ENCODE data around the gene LRP8.

The LRP8 gene

GRCh38 chr1:53309802-53310201 lies 18.1 kb downstream of the LRP8 start:
- no peak for FAIRE-seq

GRCh38 chr1:53308506-53308905 lies 19.4 kb downstream of the LRP8 start:
- no peak for FAIRE-seq
- no peak for DNase-seq (ENCODE audit: insufficient read length, low spot score)

More at GRCh38 chr1:53309802-53310201, 18.1 kb downstream of the LRP8 start:
- DNase-seq (ENCODE audit: insufficient read length, low spot score), result no peak

- DNase-seq (ENCODE audit: insufficient read length, low spot score) (no peak), FAIRE-seq (no peak)
Measured at GRCh38 chr1:53307037-53307436, 20.8 kb downstream of the LRP8 start.

GRCh38 chr1:53306168-53306567 lies 21.7 kb downstream of the LRP8 start:
- DNase-seq (ENCODE audit: insufficient read length, low spot score) (no peak), FAIRE-seq (no peak)

GRCh38 chr1:53305650-53306049 lies 22.2 kb downstream of the LRP8 start:
- FAIRE-seq, result no peak
- no peak for DNase-seq (ENCODE audit: insufficient read length, low spot score)

- FAIRE-seq (no peak), DNase-seq (ENCODE audit: insufficient read length, low spot score) (no peak)
Measured at GRCh38 chr1:53304527-53304926, 23.3 kb downstream of the LRP8 start.

- FAIRE-seq (no peak), DNase-seq (ENCODE audit: insufficient read length, low spot score) (no peak)
Measured at GRCh38 chr1:53303726-53304515, 23.9 kb downstream of the LRP8 start.

GRCh38 chr1:53303243-53303642 lies 24.6 kb downstream of the LRP8 start:
- no peak for DNase-seq (ENCODE audit: insufficient read length, low spot score)
- no peak for FAIRE-seq

- no peak for FAIRE-seq
- no peak for DNase-seq (ENCODE audit: insufficient read length, low spot score)
Measured at GRCh38 chr1:53299233-53299632, 28.6 kb downstream of the LRP8 start.

GRCh38 chr1:53298045-53298637 lies 29.7 kb downstream of the LRP8 start:
- FAIRE-seq (no peak), DNase-seq (ENCODE audit: insufficient read length, low spot score) (no peak)

- no peak for DNase-seq (ENCODE audit: insufficient read length, low spot score)
- FAIRE-seq, result no peak
Measured at GRCh38 chr1:53297195-53297594, 30.7 kb downstream of the LRP8 start.

- FAIRE-seq, result peak; percentile 31
- no peak for DNase-seq (ENCODE audit: insufficient read length, low spot score)
Measured at GRCh38 chr1:53296117-53296749, 31.6 kb downstream of the LRP8 start.

GRCh38 chr1:53295726-53296116 lies 32.1 kb downstream of the LRP8 start:
- DNase-seq (ENCODE audit: insufficient read length, low spot score) (no peak), FAIRE-seq (no peak)

GRCh38 chr1:53295295-53295694 lies 32.6 kb downstream of the LRP8 start:
- FAIRE-seq (no peak), DNase-seq (ENCODE audit: insufficient read length, low spot score) (no peak)

GRCh38 chr1:53294567-53294966 lies 33.3 kb downstream of the LRP8 start:
- FAIRE-seq (no peak), DNase-seq (ENCODE audit: insufficient read length, low spot score) (no peak)

GRCh38 chr1:53294061-53294460 lies 33.8 kb downstream of the LRP8 start:
- no peak for FAIRE-seq
- DNase-seq (ENCODE audit: insufficient read length, low spot score), result no peak

GRCh38 chr1:53293123-53293522 lies 34.7 kb downstream of the LRP8 start:
- FAIRE-seq (peak; percentile 64), DNase-seq (ENCODE audit: insufficient read length, low spot score) (no peak)

GRCh38 chr1:53292690-53293089 lies 35.2 kb downstream of the LRP8 start:
- FAIRE-seq, result peak; percentile 66
- DNase-seq (ENCODE audit: insufficient read length, low spot score), result no peak

- peak; percentile 23 for FAIRE-seq
Measured at GRCh38 chr1:53291574-53291973, 36.3 kb downstream of the LRP8 start.

GRCh38 chr1:53288790-53289429 lies 39.0 kb downstream of the LRP8 start:
- no peak for FAIRE-seq
- DNase-seq (ENCODE audit: insufficient read length, low spot score), result no peak

More at GRCh38 chr1:53291574-53291973, 36.3 kb downstream of the LRP8 start:
- DNase-seq (ENCODE audit: insufficient read length, low spot score), result no peak

GRCh38 chr1:53288002-53288789 lies 39.7 kb downstream of the LRP8 start:
- FAIRE-seq (no peak), DNase-seq (ENCODE audit: insufficient read length, low spot score) (no peak)
